Mesenchymal stem cell (in vitro differentiated cells and primary cell): ENCODE measurements around the gene STAU1.

Source experiments
- DNase-seq: peaks from one replicate; pipeline ENCODE4 v3.0.0-alpha.2; 2013
- H2AFZ ChIP-seq: one replicate; pipeline ENCODE4 v1.6.1; 2013; ENCODE audit warnings: low read depth, mild to moderate bottlenecking, control low read depth, inconsistent platforms, low read length, moderate library complexity
- H2AK5ac ChIP-seq: 2 replicates; pipeline ENCODE4 v1.6.1; 2013; ENCODE audit warnings: low read length, moderate library complexity, mild to moderate bottlenecking, inconsistent platforms; ENCODE audit not compliant: severe bottlenecking
- H2BK120ac ChIP-seq: one replicate; pipeline ENCODE4 v1.6.1; 2013; ENCODE audit warnings: low read depth, mild to moderate bottlenecking, inconsistent platforms, low read length, moderate library complexity
- H2BK12ac ChIP-seq, 2 experiments: one replicate each; pipeline ENCODE4 v1.6.1; 2013; ENCODE audit warnings: inconsistent platforms in 2 of 2, low read length in 2 of 2, mild to moderate bottlenecking in 2 of 2, moderate library complexity in 2 of 2, control low read depth in 1 of 2
- H2BK15ac ChIP-seq: one replicate; pipeline ENCODE4 v1.6.1; 2013; ENCODE audit warnings: mild to moderate bottlenecking, low read depth, inconsistent platforms; ENCODE audit not compliant: poor library complexity, severe bottlenecking
- H2BK5ac ChIP-seq: 2 replicates; pipeline ENCODE4 v1.6.1; 2013; ENCODE audit warnings: low read depth, mild to moderate bottlenecking, low read length, control low read depth, inconsistent platforms; ENCODE audit not compliant: poor library complexity, severe bottlenecking
- H3K14ac ChIP-seq, 2 experiments: one replicate each; pipeline ENCODE4 v1.6.1; 2013; ENCODE audit warnings: inconsistent platforms in 2 of 2, low read length in 2 of 2, control low read depth in 1 of 2, mild to moderate bottlenecking in 1 of 2, moderate library complexity in 1 of 2
- H3K18ac ChIP-seq, 2 experiments: one replicate each; pipeline ENCODE4 v1.6.1; 2013; ENCODE audit warnings: inconsistent platforms in 2 of 2, low read length in 2 of 2, control low read depth in 1 of 2, low read depth in 1 of 2, mild to moderate bottlenecking in 1 of 2
- H3K23ac ChIP-seq, 2 experiments: one replicate each; pipeline ENCODE4 v1.6.1; 2013; ENCODE audit warnings: inconsistent platforms in 2 of 2, low read length in 2 of 2, mild to moderate bottlenecking in 2 of 2, moderate library complexity in 2 of 2, control low read depth in 1 of 2
- H3K27ac ChIP-seq: 2 replicates; pipeline ENCODE4 v1.5.1; 2013; ENCODE audit warnings: mild to moderate bottlenecking, moderate library complexity, low read length, control low read depth, inconsistent platforms; ENCODE audit not compliant: poor library complexity, severe bottlenecking
- H3K27me3 ChIP-seq, 2 experiments: 2 replicates each; pipeline versions ENCODE4 v1.6.1 to v1.7.0; 2013; ENCODE audit warnings: low read length in 2 of 2, mild to moderate bottlenecking in 2 of 2, moderate library complexity in 2 of 2, control low read depth in 1 of 2, inconsistent platforms in 1 of 2; ENCODE audit not compliant: control insufficient read depth in 1 of 2, insufficient read depth in 1 of 2
- H3K36me3 ChIP-seq, 2 experiments: 2 replicates each; pipeline versions ENCODE4 v1.6.1 to v1.7.0; 2013; ENCODE audit warnings: low read length in 2 of 2, control low read depth in 1 of 2, inconsistent platforms in 1 of 2, low read depth in 1 of 2, mild to moderate bottlenecking in 1 of 2; ENCODE audit not compliant: insufficient read depth in 2 of 2, control insufficient read depth in 1 of 2
- H3K4ac ChIP-seq, 2 experiments: one replicate each; pipeline ENCODE4 v1.6.1; 2013; ENCODE audit warnings: inconsistent platforms in 2 of 2, low read length in 2 of 2, mild to moderate bottlenecking in 2 of 2, moderate library complexity in 2 of 2, control low read depth in 1 of 2, low read depth in 1 of 2
- H3K4me1 ChIP-seq: 2 replicates; pipeline ENCODE4 v1.6.1; 2013; ENCODE audit warnings: low read depth, low read length, control low read depth; ENCODE audit not compliant: control insufficient read depth, insufficient read depth
- H3K4me2 ChIP-seq: 2 replicates; pipeline ENCODE4 v1.6.1; 2013; ENCODE audit warnings: low read length, mild to moderate bottlenecking, inconsistent platforms; ENCODE audit not compliant: poor library complexity, severe bottlenecking
- H3K4me3 ChIP-seq, 2 experiments: 2 replicates each; pipeline versions ENCODE4 v1.5.1 to v1.7.0; 2013; ENCODE audit warnings: low read length in 2 of 2, mild to moderate bottlenecking in 2 of 2, control low read depth in 1 of 2, low read depth in 1 of 2; ENCODE audit not compliant: insufficient read depth in 1 of 2
- H3K79me1 ChIP-seq: replicated peaks from 2 replicates; pipeline ENCODE4 v1.6.1; 2013; ENCODE audit warnings: mild to moderate bottlenecking, control low read depth, low read length, inconsistent platforms; ENCODE audit not compliant: poor library complexity, severe bottlenecking
- H3K9ac ChIP-seq: 2 replicates; pipeline ENCODE4 v1.7.0; 2013; ENCODE audit warnings: mild to moderate bottlenecking, low read length, moderate library complexity
- H3K9me3 ChIP-seq: 2 replicates; pipeline ENCODE4 v1.7.0; 2013; ENCODE audit warnings: mild to moderate bottlenecking, low read length; ENCODE audit not compliant: control insufficient read depth
- H4K8ac ChIP-seq: one replicate; pipeline ENCODE4 v1.6.1; 2013; ENCODE audit warnings: inconsistent platforms, mild to moderate bottlenecking, low read length, moderate library complexity
- H4K91ac ChIP-seq: one replicate; pipeline ENCODE4 v1.6.1; 2013; ENCODE audit warnings: mild to moderate bottlenecking, low read length, inconsistent platforms
- WGBS: methylation state at CpG from one replicate; pipeline ENCODE4 v1.1.7; 2013; ENCODE audit warnings: mixed read lengths; 5-methylcytosine and 5-hydroxymethylcytosine counted together

Gene STAU1

GRCh38 chr20:49115564-49115963 is 72.6 kb downstream of the STAU1 start:
- Histone ChIP-seq H2BK15ac (no peak overlapping the region), H3K27ac (no peak overlapping the region), H3K27me3 (no peaks in the 10 kb centered on the region), H3K4me3 (no peak overlapping the region), H3K4ac (no peak overlapping the region), H3K9ac (no peak overlapping the region), H3K23ac (no peak overlapping the region), H2BK12ac (no peak overlapping the region), H3K18ac (no peak overlapping the region), H3K9me3 (no peaks in the 10 kb centered on the region), H4K8ac (no peak overlapping the region), H3K36me3 (peaks cover 51 to 91% of the 10 kb centered on the region in 2 experiments), H3K4me1 (peaks cover 9% of the 10 kb centered on the region), H2AK5ac (no peak overlapping the region), H3K79me1 (peaks cover 26% of the 10 kb centered on the region), H4K91ac (no peak overlapping the region), H2AFZ (no peak overlapping the region), H2BK120ac (no peak overlapping the region), H3K4me2 (no peak overlapping the region), H3K14ac (no peak overlapping the region), H2BK5ac (no peak overlapping the region)
- 74% methylated on average over 7 of the region's 7 CpGs for WGBS
- peak; percentile 44 for DNase-seq

GRCh38 chr20:49112596-49113274 is 75.4 kb downstream of the STAU1 start:
- Histone ChIP-seq H3K4me3 (no peak overlapping the region), H2BK120ac (no peak overlapping the region), H3K23ac (no peak overlapping the region), H4K8ac (no peak overlapping the region), H4K91ac (no peak overlapping the region), H3K18ac (no peak overlapping the region), H2AK5ac (no peak overlapping the region), H3K4me2 (no peak overlapping the region), H3K9ac (no peak overlapping the region), H2BK15ac (no peak overlapping the region), H3K36me3 (peaks cover 35 to 70% of the 10 kb centered on the region in 2 experiments), H3K27ac (no peak overlapping the region), H3K9me3 (no peaks in the 10 kb centered on the region), H3K27me3 (no peaks in the 10 kb centered on the region), H3K14ac (no peak overlapping the region), H2BK5ac (no peak overlapping the region), H3K4me1 (peaks cover 7% of the 10 kb centered on the region), H3K4ac (no peak overlapping the region), H2BK12ac (no peak overlapping the region), H2AFZ (no peak overlapping the region), H3K79me1 (peaks cover 13% of the 10 kb centered on the region)
- WGBS: 89% methylated on average over 14 of the region's 15 CpGs
- DNase-seq: peak; percentile 9

GRCh38 chr20:49110767-49111694 is 77.1 kb downstream of the STAU1 start:
- Histone ChIP-seq H3K27me3 (no peaks in the 10 kb centered on the region), H4K91ac (no peak overlapping the region), H2BK5ac (no peak overlapping the region), H3K79me1 (peaks cover 11% of the 10 kb centered on the region), H2BK120ac (no peak overlapping the region), H3K36me3 (peaks cover 24 to 61% of the 10 kb centered on the region in 2 experiments), H3K27ac (no peak overlapping the region), H2AFZ (no peak overlapping the region), H3K4me3 (no peak overlapping the region), H3K9ac (no peak overlapping the region), H4K8ac (no peak overlapping the region), H3K18ac (no peak overlapping the region), H2AK5ac (no peak overlapping the region), H3K4ac (no peak overlapping the region), H3K14ac (no peak overlapping the region), H3K4me1 (peaks cover 7% of the 10 kb centered on the region), H2BK12ac (no peak overlapping the region), H3K23ac (no peak overlapping the region), H2BK15ac (no peak overlapping the region), H3K4me2 (no peak overlapping the region), H3K9me3 (no peaks in the 10 kb centered on the region)
- no peak for DNase-seq
- WGBS: 95% methylated on average over 6 of the region's 6 CpGs

- H2BK120ac ChIP-seq: no peak overlapping the region
- no peak overlapping the region for H3K14ac ChIP-seq
- no peak overlapping the region for H2BK12ac ChIP-seq
- H4K8ac ChIP-seq: no peak overlapping the region
- H3K4ac ChIP-seq: no peak overlapping the region
- no peak for DNase-seq
- no peak overlapping the region for H2BK15ac ChIP-seq
- H4K91ac ChIP-seq: no peak overlapping the region
- H3K4me1 ChIP-seq: peaks cover 1% of the 10 kb centered on the region
- no peaks in the 10 kb centered on the region for H3K9me3 ChIP-seq
- H2AFZ ChIP-seq: no peak overlapping the region
- H2AK5ac ChIP-seq: no peak overlapping the region
- peaks cover 14% of the 10 kb centered on the region for H3K79me1 ChIP-seq
- H2BK5ac ChIP-seq: no peak overlapping the region
- H3K27ac ChIP-seq: no peak overlapping the region
- H3K18ac ChIP-seq: no peak overlapping the region
- H3K27me3 ChIP-seq: no peaks in the 10 kb centered on the region
- H3K23ac ChIP-seq: no peak overlapping the region
- H3K9ac ChIP-seq: no peak overlapping the region
- no peak overlapping the region for H3K4me2 ChIP-seq
- H3K4me3 ChIP-seq: no peak overlapping the region
- peaks cover 37 to 67% of the 10 kb centered on the region in 2 experiments for H3K36me3 ChIP-seq
- WGBS: 95% methylated on average over 6 of the region's 6 CpGs
Observed at GRCh38 chr20:49106328-49106727, 81.8 kb downstream of the STAU1 start.
